ELF-1 (cell line): Measurements from ENCODE around the gene PPP4R3A.
"Not testable (repeated sequence)": the region's sequence is repeated elsewhere in the genome, so short reads cannot be mapped to it uniquely, and the experiment has no call there.

Experiments used
- DNase-seq: peaks from one replicate; pipeline ENCODE4 v3.0.0-alpha.2; 2016; ENCODE audit warnings: low read depth, low spot score

Gene PPP4R3A

GRCh38 chr14:91503000-91503504, 7.1 kb downstream of the PPP4R3A start:
- no peak for DNase-seq

GRCh38 chr14:91501951-91502930, 7.9 kb downstream of the PPP4R3A start:
- DNase-seq = no peak

- no peak for DNase-seq
These were observed 8.8 kb downstream of the PPP4R3A start for GRCh38 chr14:91501348-91501747.

- DNase-seq = no peak
These were observed 13.3 kb downstream of the PPP4R3A start for GRCh38 chr14:91496790-91497189.

- not testable (repeated sequence) for DNase-seq
These were observed 15.6 kb downstream of the PPP4R3A start for GRCh38 chr14:91494392-91495065.

- no peak for DNase-seq
These were observed 16.9 kb downstream of the PPP4R3A start for GRCh38 chr14:91493169-91493568.

GRCh38 chr14:91484744-91485143, 25.4 kb downstream of the PPP4R3A start:
- DNase-seq = no peak

GRCh38 chr14:91484186-91484585, 25.9 kb downstream of the PPP4R3A start:
- no peak for DNase-seq

- no peak for DNase-seq
These were observed 27.7 kb downstream of the PPP4R3A start for GRCh38 chr14:91482263-91483013.

GRCh38 chr14:91477388-91477787, 32.7 kb downstream of the PPP4R3A start:
- DNase-seq = no peak

- no peak for DNase-seq
These were observed 37.1 kb downstream of the PPP4R3A start for GRCh38 chr14:91473046-91473445.

- no peak for DNase-seq
These were observed 39.9 kb downstream of the PPP4R3A start for GRCh38 chr14:91470216-91470615.

- no peak for DNase-seq
These were observed 43.9 kb downstream of the PPP4R3A start for GRCh38 chr14:91466192-91466591.

GRCh38 chr14:91464615-91465205, 45.4 kb downstream of the PPP4R3A start:
- no peak for DNase-seq

GRCh38 chr14:91458612-91459011, 51.5 kb downstream of the PPP4R3A start:
- no peak for DNase-seq

- DNase-seq = no peak
These were observed 53.8 kb downstream of the PPP4R3A start for GRCh38 chr14:91456283-91456682.

- DNase-seq = no peak
These were observed 55.5 kb downstream of the PPP4R3A start for GRCh38 chr14:91454580-91454979.

GRCh38 chr14:91454155-91454554, 56.0 kb downstream of the PPP4R3A start:
- DNase-seq = no peak

- no peak for DNase-seq
These were observed 56.4 kb downstream of the PPP4R3A start for GRCh38 chr14:91453744-91454143.

- no peak for DNase-seq
These were observed 65.6 kb downstream of the PPP4R3A start for GRCh38 chr14:91444335-91445020.

- DNase-seq = no peak
These were observed 70.8 kb downstream of the PPP4R3A start for GRCh38 chr14:91439345-91439744.
